Left lung (tissue), 10 donors: ENCODE data around the gene TFB1M. TPM values are rescaled to one million over a fixed set of nuclear protein-coding genes. Genes with fewer than 3 reads are reported as not detected.

Experiments
- ATAC-seq: fragments of 200-7000 bp; cut with Tn5 transposase; one replicate; pipeline ENCODE4 v1.9.1; 2020; ENCODE audit warnings: moderate library complexity
- DNase-seq, 4 donors: peaks; one replicate each; pipeline ENCODE4 v3.0.0-alpha.2; 2013 to 2020
- H3K27ac ChIP-seq, 2 donors: fragments of 200-600 bp; sonication (generic) in 1 of 2; one replicate each; pipeline versions ENCODE4 v1.5.0 to v1.8.0; 2020 to 2021
- H3K27me3 ChIP-seq, 2 donors: fragments of 200-600 bp; sonication (generic) in 1 of 2; one replicate each; pipeline versions ENCODE4 v1.5.0 to v1.8.0; 2020 to 2021
- H3K36me3 ChIP-seq, 2 donors: fragments of 200-600 bp; sonication (generic) in 1 of 2; one replicate each; pipeline versions ENCODE4 v1.5.0 to v1.8.0; 2020 to 2021
- H3K4me1 ChIP-seq, 2 donors: fragments of 200-600 bp; one replicate each; pipeline ENCODE4 v1.8.0; 2021
- H3K4me3 ChIP-seq, 2 donors: fragments of 200-600 bp; sonication (generic) in 1 of 2; one replicate each; pipeline versions ENCODE4 v1.5.0 to v1.8.0; 2020 to 2021; ENCODE audit warnings: mild to moderate bottlenecking in 1 of 2
- H3K9me3 ChIP-seq, 2 donors: fragments of 200-600 bp; sonication (generic) in 1 of 2; one replicate each; pipeline versions ENCODE4 v1.5.0 to v1.8.0; 2020 to 2021
- intact Hi-C, 2 donors: fragments of 100-400 bp; cut with DNase I; formaldehyde crosslinking; loops; one replicate each; pipeline versions ENCODE4 v1.11.2 to v1.14.2; 2022
- polyA plus RNA-seq, 6 donors: library from polyadenylated mRNA; unstranded; fragments of 120-200 nt; gene quantifications; one replicate each; pipeline ENCODE4 v1.2.1, GENCODE V29; 2013; ENCODE audit not compliant: insufficient read length in 6 of 6
- total RNA-seq, 2 donors: library from RNA; stranded (reverse); fragmentation: NEBNext Ultra II Directional; extraction: Animal tissue kit (Norgen Biotek cat#: 25700); gene quantifications; one replicate each; pipeline ENCODE4 v1.2.1, GENCODE V29; 2021
- TF ChIP-seq, protein P1 (sequence below), 2 donors: fragments of 200-600 bp; sonication (generic) in 1 of 2; IDR thresholded peaks; one replicate each; pipeline versions ENCODE4 v1.5.0 to v1.8.0; 2021; ENCODE audit warnings: antibody characterized with exemption in 2 of 2
- donor health status: DM: no; HTN: yes; CAD: no.
- donor health status: DM: no; HTN: no; CAD: no.

TFB1M gene
- total and polyA plus RNA-seq, 8 donors: 20.6 to 29.4 (median 24.0) TPM

DNA sequence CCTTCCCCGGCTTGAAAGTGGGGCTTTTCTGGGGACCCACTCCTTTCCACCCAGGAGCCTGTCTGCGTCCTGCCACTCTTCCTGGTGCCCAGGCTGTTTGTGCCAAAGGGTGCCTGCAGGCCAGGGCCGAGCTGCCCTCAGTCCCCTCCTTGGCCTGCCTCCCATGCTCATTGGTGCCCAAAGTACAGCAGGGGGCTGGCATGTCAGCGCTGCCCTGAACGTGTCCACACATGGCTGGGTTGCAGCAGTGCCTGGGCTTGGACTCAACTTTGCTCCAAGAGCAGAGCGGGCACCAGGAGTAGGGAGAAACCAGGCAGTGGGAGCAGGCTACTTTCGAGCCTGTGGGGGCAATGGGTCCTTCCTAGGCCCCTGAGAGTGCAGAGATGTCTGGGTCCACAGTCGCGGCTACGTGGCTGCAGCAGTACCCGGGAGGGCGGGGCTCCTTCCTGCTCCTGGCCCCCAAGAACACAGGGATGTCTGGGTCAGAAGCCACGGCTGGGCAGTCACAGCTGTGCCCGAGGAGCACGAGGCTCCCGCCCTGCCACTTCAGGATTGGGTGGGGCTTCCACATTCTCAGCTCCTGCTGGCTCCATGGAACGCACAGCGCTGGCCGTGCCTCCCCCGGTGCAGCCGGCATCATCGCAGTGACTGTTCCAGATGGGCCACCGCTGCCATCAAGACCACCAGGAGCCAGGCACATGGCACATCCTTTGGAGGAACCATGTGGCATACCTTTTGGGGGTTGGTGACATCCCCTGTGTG lies 100.5 kb downstream of the TFB1M start:
- H3K9me3 ChIP-seq: no peaks in the 10 kb centered on the region

DNA sequence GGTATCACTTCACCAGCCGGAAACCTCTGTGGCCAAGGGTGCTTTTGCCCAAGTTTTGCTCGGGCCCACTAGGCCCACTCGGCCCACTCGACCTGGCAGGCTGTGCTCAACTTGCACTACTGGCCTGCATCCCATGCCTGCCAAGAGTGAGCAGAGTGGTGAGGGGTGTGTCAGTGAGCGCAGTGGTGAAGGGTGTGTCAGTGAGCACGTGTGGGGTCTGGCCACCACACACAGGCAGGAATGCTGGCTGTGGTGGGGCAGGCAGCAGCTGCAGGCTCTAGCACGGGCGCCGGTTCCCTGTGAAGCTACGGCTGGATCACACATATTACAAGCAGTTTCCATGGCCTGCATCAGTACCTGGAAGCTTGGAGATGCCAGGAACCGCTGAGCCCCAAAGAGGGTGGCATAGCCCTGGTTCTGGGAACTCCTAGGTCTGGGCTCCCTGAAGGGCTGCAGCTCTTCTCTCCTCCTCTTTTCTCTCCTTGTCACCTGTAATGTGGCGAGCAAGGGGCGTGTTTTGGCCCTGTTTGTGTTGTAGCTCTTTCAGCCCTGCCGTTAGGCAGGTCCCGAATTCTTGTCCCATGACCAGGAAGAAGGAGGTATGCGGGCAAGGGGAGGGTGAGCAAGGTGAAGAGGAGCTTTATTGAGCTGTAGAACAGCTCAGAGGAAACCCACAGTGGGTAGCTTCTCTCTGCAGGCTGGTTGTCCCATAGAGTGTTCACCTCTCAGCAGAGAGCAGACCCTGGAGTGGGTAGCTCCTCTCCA lies 101.5 kb downstream of the TFB1M start:
- H3K27ac ChIP-seq: no peak overlapping the region
- ATAC-seq (no peak), DNase-seq (no peak)
- H3K27me3 ChIP-seq: no peaks in the 10 kb centered on the region
- no peaks in the 10 kb centered on the region for H3K36me3 ChIP-seq
- no peaks in the 10 kb centered on the region for H3K9me3 ChIP-seq
- no peaks in the 10 kb centered on the region for H3K4me1 ChIP-seq
- TF ChIP-seq, protein P1, sequence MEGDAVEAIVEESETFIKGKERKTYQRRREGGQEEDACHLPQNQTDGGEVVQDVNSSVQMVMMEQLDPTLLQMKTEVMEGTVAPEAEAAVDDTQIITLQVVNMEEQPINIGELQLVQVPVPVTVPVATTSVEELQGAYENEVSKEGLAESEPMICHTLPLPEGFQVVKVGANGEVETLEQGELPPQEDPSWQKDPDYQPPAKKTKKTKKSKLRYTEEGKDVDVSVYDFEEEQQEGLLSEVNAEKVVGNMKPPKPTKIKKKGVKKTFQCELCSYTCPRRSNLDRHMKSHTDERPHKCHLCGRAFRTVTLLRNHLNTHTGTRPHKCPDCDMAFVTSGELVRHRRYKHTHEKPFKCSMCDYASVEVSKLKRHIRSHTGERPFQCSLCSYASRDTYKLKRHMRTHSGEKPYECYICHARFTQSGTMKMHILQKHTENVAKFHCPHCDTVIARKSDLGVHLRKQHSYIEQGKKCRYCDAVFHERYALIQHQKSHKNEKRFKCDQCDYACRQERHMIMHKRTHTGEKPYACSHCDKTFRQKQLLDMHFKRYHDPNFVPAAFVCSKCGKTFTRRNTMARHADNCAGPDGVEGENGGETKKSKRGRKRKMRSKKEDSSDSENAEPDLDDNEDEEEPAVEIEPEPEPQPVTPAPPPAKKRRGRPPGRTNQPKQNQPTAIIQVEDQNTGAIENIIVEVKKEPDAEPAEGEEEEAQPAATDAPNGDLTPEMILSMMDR (IDR thresholded peaks at IDR 0.05): no peak
- intact Hi-C loops: no loop called here
- H3K4me3 ChIP-seq: no peak overlapping the region

More for the DNA sequence above, 100.5 kb downstream of the TFB1M start:
- Histone ChIP-seq H3K27ac (no peak overlapping the region), H3K4me3 (no peak overlapping the region), H3K4me1 (no peaks in the 10 kb centered on the region), H3K27me3 (no peaks in the 10 kb centered on the region), H3K36me3 (no peaks in the 10 kb centered on the region)
- ATAC-seq (no peak), DNase-seq (no peak)
- intact Hi-C loops: no loop called here
- TF ChIP-seq, protein P1 (IDR thresholded peaks at IDR 0.05): no peak

DNA sequence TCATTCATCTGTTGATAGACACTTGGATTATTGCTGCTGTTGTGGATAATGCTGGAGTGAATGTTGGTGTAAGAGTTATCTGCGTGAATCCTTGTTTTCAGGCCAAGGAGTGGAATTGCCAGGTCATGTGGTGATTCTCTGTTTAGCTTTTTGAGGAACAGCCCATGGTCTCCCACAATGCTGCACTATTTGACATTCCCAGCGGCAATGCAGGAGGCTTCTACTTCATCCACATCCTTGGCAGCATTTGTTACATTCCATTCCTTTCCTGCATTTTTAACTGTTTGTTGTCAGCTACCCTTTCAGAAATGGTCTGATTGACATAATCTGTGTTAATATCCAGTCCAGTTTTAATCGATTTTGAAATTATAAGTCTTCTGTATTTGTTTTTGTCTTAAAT lies 102.2 kb downstream of the TFB1M start:
- DNase-seq: no peak
- Histone ChIP-seq H3K9me3 (no peaks in the 10 kb centered on the region), H3K4me3 (no peak overlapping the region), H3K4me1 (no peaks in the 10 kb centered on the region), H3K27ac (no peak overlapping the region), H3K27me3 (no peaks in the 10 kb centered on the region), H3K36me3 (no peaks in the 10 kb centered on the region)
- no peak for ATAC-seq
- TF ChIP-seq, protein P1 (IDR thresholded peaks at IDR 0.05): no peak
- intact Hi-C loops: no loop called here

DNA sequence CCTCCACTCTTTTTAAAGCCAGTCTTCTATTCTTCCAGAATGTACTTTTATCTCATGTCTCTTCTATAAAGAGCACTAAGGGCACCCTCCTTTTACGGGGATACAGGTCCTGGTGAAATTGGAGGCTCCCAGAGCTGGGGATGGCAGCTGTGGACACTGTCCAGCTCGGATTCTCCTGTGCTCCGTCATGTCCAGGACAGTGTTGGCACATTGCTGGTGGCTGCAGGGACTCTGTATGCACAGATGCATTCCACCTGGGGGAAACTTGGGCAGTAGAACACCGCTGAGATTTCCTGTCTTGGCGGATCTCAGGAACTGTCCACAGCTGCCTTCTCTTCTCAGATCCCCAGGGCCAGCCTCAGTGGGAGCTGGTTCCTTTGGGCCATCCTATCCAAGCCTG lies 107.1 kb downstream of the TFB1M start:
- no peaks in the 10 kb centered on the region for H3K36me3 ChIP-seq
- TF ChIP-seq, protein P1 (IDR thresholded peaks at IDR 0.05): no peak
- H3K4me3 ChIP-seq: no peak overlapping the region
- intact Hi-C loops: no loop called here
- ATAC-seq (no peak), DNase-seq (no peak)
- H3K9me3 ChIP-seq: no peaks in the 10 kb centered on the region
- no peak overlapping the region for H3K27ac ChIP-seq
- no peaks in the 10 kb centered on the region for H3K27me3 ChIP-seq
- H3K4me1 ChIP-seq: no peaks in the 10 kb centered on the region

Other genes with a start within 250 kb of the TFB1M start
- gene CLDN20, start 50.5 kb downstream of the TFB1M start, total RNA-seq: not detected
- gene CLDN20, start 50.5 kb downstream of the TFB1M start, polyA plus RNA-seq: 1 to 10 TPM; 1.2 to 4.3 (median 3.0) TPM
- not detected for gene NOX3, start 141.4 kb upstream of the TFB1M start, total RNA-seq
- not detected for gene NOX3, start 141.4 kb upstream of the TFB1M start, polyA plus RNA-seq